HG02970 (cell line): ENCODE measurements around the gene SLC5A9.

Source experiments
- ATAC-seq: cut with Tn5 transposase; IDR thresholded peaks from one replicate; pipeline ENCODE4 v1.9.1; 2021; ENCODE audit warnings: mild to moderate bottlenecking, moderate library complexity, moderate number of reproducible peaks; ENCODE audit not compliant: unreplicated experiment, low FRiP score

Gene SLC5A9

GRCh38 chr1:48294656-48295055 lies 72.1 kb downstream of the SLC5A9 start:
- no peak for ATAC-seq
